IMR-90 (cell line): ENCODE data around the gene ANKRD55.

ENCODE experiments used
- CEBPB ChIP-seq: IDR thresholded peaks from 2 replicates; pipeline ENCODE4 v1.6.1; 2012; ENCODE audit warnings: low read depth, low read length, improper control_type of control experiment
- FOS ChIP-seq: fragments of 150-350 bp; IDR thresholded peaks from 2 replicates; pipeline ENCODE4 v1.6.1; 2016; ENCODE audit warnings: low read depth, low read length
- MAFK ChIP-seq: IDR thresholded peaks from 2 replicates; pipeline ENCODE4 v1.6.1; 2012; ENCODE audit warnings: low read depth, low read length, improper control_type of control experiment
- MAZ ChIP-seq: IDR thresholded peaks from 2 replicates; pipeline ENCODE4 v1.6.1; 2012; ENCODE audit warnings: low read depth, mild to moderate bottlenecking, low read length, improper control_type of control experiment, moderate library complexity, borderline replicate concordance
- MXI1 ChIP-seq: IDR thresholded peaks from 2 replicates; pipeline ENCODE4 v1.6.1; 2012; ENCODE audit warnings: low read depth, mild to moderate bottlenecking, low read length, moderate library complexity, borderline replicate concordance
- POLR2A ChIP-seq: IDR thresholded peaks from 2 replicates; pipeline ENCODE4 v1.6.1; 2012; ENCODE audit warnings: mild to moderate bottlenecking, low read depth, low read length
- RAD21 ChIP-seq: IDR thresholded peaks from 2 replicates; pipeline ENCODE4 v1.6.1; 2012; ENCODE audit warnings: low read length, improper control_type of control experiment
- RCOR1 ChIP-seq: IDR thresholded peaks from 2 replicates; pipeline ENCODE4 v1.6.1; 2012; ENCODE audit warnings: mild to moderate bottlenecking, low read length, improper control_type of control experiment; ENCODE audit not compliant: insufficient replicate concordance
- RFX5 ChIP-seq: IDR thresholded peaks from 2 replicates; pipeline ENCODE4 v1.8.0; 2012; ENCODE audit warnings: low read depth, mild to moderate bottlenecking, low read length, moderate library complexity
- SMC3 ChIP-seq: fragments of 150-350 bp; IDR thresholded peaks from 2 replicates; pipeline ENCODE4 v1.6.1; 2016; ENCODE audit warnings: low read depth, mild to moderate bottlenecking, antibody characterized with exemption, low read length, moderate library complexity
- TF ChIP-seq, protein P1 (sequence below): conservative IDR thresholded peaks from 2 replicates; pipeline ENCODE4 v1.5.1; 2012; ENCODE audit warnings: mild to moderate bottlenecking, low read depth, low read length, improper control_type of control experiment
- TF ChIP-seq, protein P2 (sequence below): fragments of 150-350 bp; IDR thresholded peaks from 2 replicates; pipeline ENCODE4 v1.6.1; 2016; ENCODE audit warnings: low read depth, mild to moderate bottlenecking, low read length, moderate library complexity, borderline replicate concordance
- TF ChIP-seq, protein P3 (sequence below): fragments of 150-350 bp; IDR thresholded peaks from 2 replicates; pipeline ENCODE4 v1.6.1; 2017; ENCODE audit warnings: mild to moderate bottlenecking, antibody characterized with exemption, low read length, low read depth

DNA sequence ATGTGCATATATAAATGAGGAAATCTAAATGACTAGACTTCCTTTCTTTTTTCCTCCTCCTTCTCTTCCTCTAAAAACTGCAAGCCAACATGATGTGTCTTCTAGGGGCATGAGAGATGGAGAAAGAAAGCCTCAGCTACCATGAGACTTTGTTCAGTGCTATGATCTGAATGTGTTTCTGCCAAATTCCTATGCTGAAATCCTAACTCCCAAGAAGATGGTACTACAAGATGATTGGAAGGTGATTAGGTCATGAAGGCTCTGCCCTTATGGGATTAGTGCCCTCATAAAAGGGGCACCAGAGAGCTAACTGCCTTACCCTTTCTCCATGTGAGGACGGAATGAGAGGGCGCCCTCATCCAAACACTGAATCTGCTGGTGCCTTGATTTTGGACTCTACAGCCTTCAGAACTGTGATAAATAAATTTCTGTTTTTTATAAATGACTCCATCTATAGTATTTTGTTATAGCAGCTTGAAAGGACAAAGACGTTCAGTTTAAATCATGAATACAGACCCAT, 166.1 kb downstream of the ANKRD55 start:
- no peak for TF ChIP-seq FOS
- TF ChIP-seq, protein P1, sequence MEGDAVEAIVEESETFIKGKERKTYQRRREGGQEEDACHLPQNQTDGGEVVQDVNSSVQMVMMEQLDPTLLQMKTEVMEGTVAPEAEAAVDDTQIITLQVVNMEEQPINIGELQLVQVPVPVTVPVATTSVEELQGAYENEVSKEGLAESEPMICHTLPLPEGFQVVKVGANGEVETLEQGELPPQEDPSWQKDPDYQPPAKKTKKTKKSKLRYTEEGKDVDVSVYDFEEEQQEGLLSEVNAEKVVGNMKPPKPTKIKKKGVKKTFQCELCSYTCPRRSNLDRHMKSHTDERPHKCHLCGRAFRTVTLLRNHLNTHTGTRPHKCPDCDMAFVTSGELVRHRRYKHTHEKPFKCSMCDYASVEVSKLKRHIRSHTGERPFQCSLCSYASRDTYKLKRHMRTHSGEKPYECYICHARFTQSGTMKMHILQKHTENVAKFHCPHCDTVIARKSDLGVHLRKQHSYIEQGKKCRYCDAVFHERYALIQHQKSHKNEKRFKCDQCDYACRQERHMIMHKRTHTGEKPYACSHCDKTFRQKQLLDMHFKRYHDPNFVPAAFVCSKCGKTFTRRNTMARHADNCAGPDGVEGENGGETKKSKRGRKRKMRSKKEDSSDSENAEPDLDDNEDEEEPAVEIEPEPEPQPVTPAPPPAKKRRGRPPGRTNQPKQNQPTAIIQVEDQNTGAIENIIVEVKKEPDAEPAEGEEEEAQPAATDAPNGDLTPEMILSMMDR: no peak
- TF ChIP-seq, protein P2, sequence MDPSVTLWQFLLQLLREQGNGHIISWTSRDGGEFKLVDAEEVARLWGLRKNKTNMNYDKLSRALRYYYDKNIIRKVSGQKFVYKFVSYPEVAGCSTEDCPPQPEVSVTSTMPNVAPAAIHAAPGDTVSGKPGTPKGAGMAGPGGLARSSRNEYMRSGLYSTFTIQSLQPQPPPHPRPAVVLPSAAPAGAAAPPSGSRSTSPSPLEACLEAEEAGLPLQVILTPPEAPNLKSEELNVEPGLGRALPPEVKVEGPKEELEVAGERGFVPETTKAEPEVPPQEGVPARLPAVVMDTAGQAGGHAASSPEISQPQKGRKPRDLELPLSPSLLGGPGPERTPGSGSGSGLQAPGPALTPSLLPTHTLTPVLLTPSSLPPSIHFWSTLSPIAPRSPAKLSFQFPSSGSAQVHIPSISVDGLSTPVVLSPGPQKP: no peak
- no peak for TF ChIP-seq MXI1
- no peak for TF ChIP-seq POLR2A
- TF ChIP-seq RFX5: no peak
- TF ChIP-seq CEBPB: no peak
- TF ChIP-seq SMC3: no peak
- no peak for TF ChIP-seq MAZ
- TF ChIP-seq MAFK: no peak
- TF ChIP-seq RAD21: no peak
- TF ChIP-seq RCOR1: no peak
- TF ChIP-seq, protein P3, sequence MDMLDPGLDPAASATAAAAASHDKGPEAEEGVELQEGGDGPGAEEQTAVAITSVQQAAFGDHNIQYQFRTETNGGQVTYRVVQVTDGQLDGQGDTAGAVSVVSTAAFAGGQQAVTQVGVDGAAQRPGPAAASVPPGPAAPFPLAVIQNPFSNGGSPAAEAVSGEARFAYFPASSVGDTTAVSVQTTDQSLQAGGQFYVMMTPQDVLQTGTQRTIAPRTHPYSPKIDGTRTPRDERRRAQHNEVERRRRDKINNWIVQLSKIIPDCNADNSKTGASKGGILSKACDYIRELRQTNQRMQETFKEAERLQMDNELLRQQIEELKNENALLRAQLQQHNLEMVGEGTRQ: no peak
